HG03442 (cell line): ENCODE measurements around the gene CCNK.

Experiments
- ATAC-seq: cut with Tn5 transposase; IDR thresholded peaks from one replicate; pipeline ENCODE4 v1.9.1; 2021; ENCODE audit warnings: mild to moderate bottlenecking, moderate library complexity; ENCODE audit not compliant: unreplicated experiment

The CCNK gene

GRCh38 chr14:99465288-99465687 lies 15.9 kb upstream of the CCNK start:
- no peak for ATAC-seq

GRCh38 chr14:99466758-99467157 lies 14.5 kb upstream of the CCNK start:
- no peak for ATAC-seq

GRCh38 chr14:99467336-99468078 lies 13.7 kb upstream of the CCNK start:
- no peak for ATAC-seq

- ATAC-seq = no peak
Observed at GRCh38 chr14:99468081-99468480, 13.1 kb upstream of the CCNK start.

- ATAC-seq = no peak
Observed at GRCh38 chr14:99468836-99469592, 12.2 kb upstream of the CCNK start.

GRCh38 chr14:99471731-99472130 lies 9.5 kb upstream of the CCNK start:
- ATAC-seq = no peak

- no peak for ATAC-seq
Observed at GRCh38 chr14:99472937-99473336, 8.3 kb upstream of the CCNK start.

GRCh38 chr14:99473458-99473857 lies 7.8 kb upstream of the CCNK start:
- no peak for ATAC-seq

- ATAC-seq = no peak
Observed at GRCh38 chr14:99475179-99475578, 6.0 kb upstream of the CCNK start.

GRCh38 chr14:99475660-99476059 lies 5.5 kb upstream of the CCNK start:
- no peak for ATAC-seq

GRCh38 chr14:99476864-99477263 lies 4.3 kb upstream of the CCNK start:
- no peak for ATAC-seq

- ATAC-seq = no peak
Observed at GRCh38 chr14:99478128-99478527, 3.1 kb upstream of the CCNK start.

GRCh38 chr14:99479160-99479905 lies 1.9 kb upstream of the CCNK start:
- no peak for ATAC-seq

- peak; percentile 3 for ATAC-seq
Observed at GRCh38 chr14:99479906-99480869, 1.0 kb upstream of the CCNK start, which contains the start of gene SETD3. SETD3 (minus strand) TSS chr14:99480859; CDS start chr14:99465805, 15,054 bp downstream.

GRCh38 chr14:99481745-99482099 lies 513 bp downstream of the CCNK start:
- no peak for ATAC-seq

GRCh38 chr14:99484106-99484505 lies 2.9 kb downstream of the CCNK start:
- ATAC-seq = no peak

- ATAC-seq = no peak
Observed at GRCh38 chr14:99497341-99497740, 16.1 kb downstream of the CCNK start.

- no peak for ATAC-seq
Observed at GRCh38 chr14:99497894-99498293, 16.7 kb downstream of the CCNK start.

- no peak for ATAC-seq
Observed at GRCh38 chr14:99502989-99503421, 21.8 kb downstream of the CCNK start.

- no peak for ATAC-seq
Observed at GRCh38 chr14:99503848-99504453, 22.7 kb downstream of the CCNK start.
